Hepatocyte (in vitro differentiated cells): Measurements from ENCODE around the gene MAGOHB. TPM values are rescaled to one million over a fixed set of nuclear protein-coding genes. Genes with fewer than 3 reads are reported as not detected.

Experiments
- polyA plus RNA-seq: library from polyadenylated mRNA; unstranded; fragments of >200 nt; fragmentation: Nextera tagmentation; extraction: Ambion mirVana; gene quantifications from 2 replicates; pipeline ENCODE4 v1.2.1, GENCODE V29; 2016
- total RNA-seq: library from RNA; depleted of rRNA; stranded (reverse); fragments of >200 nt; gene quantifications from 2 replicates; pipeline ENCODE4 v1.2.3, GENCODE V29; 2014

Gene MAGOHB
- total and polyA plus RNA-seq, 2 experiments from 2014 or later: 21.4 to 40.2 TPM

Other genes with a start within 250 kb of the MAGOHB start
- not detected in 2 replicates for gene KLRK1, start 223.6 kb downstream of the MAGOHB start, total RNA-seq
- gene KLRK1, start 223.6 kb downstream of the MAGOHB start, polyA plus RNA-seq: 0.23 and 0.52 TPM in 2 replicates
- gene KLRC4, start 203.9 kb downstream of the MAGOHB start, total RNA-seq: 0.28 TPM in 1 of 2 replicates, not detected in the other
- not detected in 2 replicates for gene KLRC4, start 203.9 kb downstream of the MAGOHB start, polyA plus RNA-seq
- not detected in 2 replicates for gene KLRC3, start 193.0 kb downstream of the MAGOHB start, total RNA-seq
- gene KLRC3, start 193.0 kb downstream of the MAGOHB start, polyA plus RNA-seq: 0.28 TPM in 1 of 2 replicates, not detected in the other
- gene KLRC2, start 177.6 kb downstream of the MAGOHB start, total RNA-seq: 0.52 and 2.0 TPM in 2 replicates
- gene KLRC2, start 177.6 kb downstream of the MAGOHB start, polyA plus RNA-seq: 1.3 TPM in 1 of 2 replicates, not detected in the other
- not detected in 2 replicates for gene KLRC1, start 160.2 kb downstream of the MAGOHB start, total RNA-seq
- not detected in 2 replicates for gene KLRC1, start 160.2 kb downstream of the MAGOHB start, polyA plus RNA-seq
- gene EIF2S3B, start 107.7 kb downstream of the MAGOHB start, total RNA-seq: 1.3 and 1.4 TPM in 2 replicates
- not detected in 2 replicates for gene EIF2S3B, start 107.7 kb downstream of the MAGOHB start, polyA plus RNA-seq
- gene STYK1, start 60.4 kb upstream of the MAGOHB start, total RNA-seq: 0.48 and 3.6 TPM in 2 replicates
- gene STYK1, start 60.4 kb upstream of the MAGOHB start, polyA plus RNA-seq: 0.09 and 0.58 TPM in 2 replicates
- 66.7 and 83.4 TPM in 2 replicates for gene YBX3, start 109.7 kb upstream of the MAGOHB start, total RNA-seq
- gene YBX3, start 109.7 kb upstream of the MAGOHB start, polyA plus RNA-seq: 218 and 237 TPM in 2 replicates
- gene TAS2R7, start 189.0 kb upstream of the MAGOHB start, total RNA-seq: not detected in 2 replicates
- not detected in 2 replicates for gene TAS2R7, start 189.0 kb upstream of the MAGOHB start, polyA plus RNA-seq
- gene TAS2R8, start 193.7 kb upstream of the MAGOHB start, total RNA-seq: not detected in 2 replicates
- gene TAS2R8, start 193.7 kb upstream of the MAGOHB start, polyA plus RNA-seq: not detected in 2 replicates
- 0.13 TPM in 1 of 2 replicates, not detected in the other for gene TAS2R9, start 196.6 kb upstream of the MAGOHB start, total RNA-seq
- gene TAS2R9, start 196.6 kb upstream of the MAGOHB start, polyA plus RNA-seq: not detected in 2 replicates
- gene TAS2R10, start 212.7 kb upstream of the MAGOHB start, total RNA-seq: 1.5 and 1.8 TPM in 2 replicates
- gene TAS2R10, start 212.7 kb upstream of the MAGOHB start, polyA plus RNA-seq: not detected in 2 replicates
- gene PRR4, start 235.9 kb upstream of the MAGOHB start, total RNA-seq: 2.5 and 6.4 TPM in 2 replicates
- gene PRR4, start 235.9 kb upstream of the MAGOHB start, polyA plus RNA-seq: 3.6 and 3.9 TPM in 2 replicates